Bronchial epithelial cell (primary cell): ENCODE results near the gene HOGA1. TPM values are rescaled to one million over a fixed set of nuclear protein-coding genes. Genes with fewer than 3 reads are reported as not detected.

Experiments used
- DNase-seq: peaks from one replicate; pipeline ENCODE4 v3.0.0-alpha.2; 2010; ENCODE audit warnings: low read depth
- FAIRE-seq: peaks from 2 replicates; lab custom pipeline; 2011; peaks lifted over from hg19 to GRCh38; lab: Jason Lieb, UNC
- H3K27me3 ChIP-seq: 2 replicates; pipeline ENCODE4 v1.5.1; 2011; ENCODE audit warnings: low read length; ENCODE audit not compliant: control insufficient read depth, insufficient read depth
- H3K36me3 ChIP-seq: 2 replicates; pipeline ENCODE4 v1.5.1; 2011; ENCODE audit warnings: low read length; ENCODE audit not compliant: control insufficient read depth, insufficient read depth
- H3K4me3 ChIP-seq: 2 replicates; pipeline ENCODE4 v1.5.1; 2011; ENCODE audit warnings: mild to moderate bottlenecking, low read depth, low read length, control low read depth
- total RNA-seq: library from RNA; depleted of rRNA; stranded (reverse); fragments of >200 nt; gene quantifications from 2 replicates; pipeline ENCODE4 v1.2.1, GENCODE V29; 2014
- TF ChIP-seq, protein P1 (sequence below): IDR thresholded peaks from 2 replicates; pipeline ENCODE4 v1.5.1; 2011; ENCODE audit warnings: mild to moderate bottlenecking, moderate library complexity, low read length, control low read depth, inconsistent platforms; ENCODE audit not compliant: insufficient read depth, severe bottlenecking

The HOGA1 gene
- total RNA-seq, 1 donor from 2014 or later = 0.26 TPM

DNA sequence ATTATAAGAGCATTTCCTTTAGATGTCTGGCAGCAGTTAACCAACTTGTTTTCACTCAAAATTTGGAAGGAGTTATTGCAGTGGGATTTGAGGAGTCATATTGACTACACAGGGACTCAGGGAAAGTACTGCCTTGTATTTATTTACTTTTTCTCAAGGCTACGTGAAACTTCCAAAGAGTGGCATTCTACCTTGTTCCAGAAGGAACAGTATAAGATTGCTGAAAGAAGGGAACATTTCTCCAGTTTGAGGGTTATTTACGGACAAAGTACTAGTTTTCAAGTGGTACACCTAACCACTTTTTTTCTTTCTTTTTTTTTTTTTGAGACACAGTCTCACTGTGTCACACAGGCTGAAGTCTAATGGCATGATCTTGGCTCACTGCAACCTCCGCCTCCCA lies 44.0 kb downstream of the HOGA1 start:
- Histone ChIP-seq H3K27me3 (no peaks in the 10 kb centered on the region), H3K36me3 (no peaks in the 10 kb centered on the region), H3K4me3 (no peak overlapping the region)
- FAIRE-seq (no peak), DNase-seq (no peak)
- TF ChIP-seq, protein P1, sequence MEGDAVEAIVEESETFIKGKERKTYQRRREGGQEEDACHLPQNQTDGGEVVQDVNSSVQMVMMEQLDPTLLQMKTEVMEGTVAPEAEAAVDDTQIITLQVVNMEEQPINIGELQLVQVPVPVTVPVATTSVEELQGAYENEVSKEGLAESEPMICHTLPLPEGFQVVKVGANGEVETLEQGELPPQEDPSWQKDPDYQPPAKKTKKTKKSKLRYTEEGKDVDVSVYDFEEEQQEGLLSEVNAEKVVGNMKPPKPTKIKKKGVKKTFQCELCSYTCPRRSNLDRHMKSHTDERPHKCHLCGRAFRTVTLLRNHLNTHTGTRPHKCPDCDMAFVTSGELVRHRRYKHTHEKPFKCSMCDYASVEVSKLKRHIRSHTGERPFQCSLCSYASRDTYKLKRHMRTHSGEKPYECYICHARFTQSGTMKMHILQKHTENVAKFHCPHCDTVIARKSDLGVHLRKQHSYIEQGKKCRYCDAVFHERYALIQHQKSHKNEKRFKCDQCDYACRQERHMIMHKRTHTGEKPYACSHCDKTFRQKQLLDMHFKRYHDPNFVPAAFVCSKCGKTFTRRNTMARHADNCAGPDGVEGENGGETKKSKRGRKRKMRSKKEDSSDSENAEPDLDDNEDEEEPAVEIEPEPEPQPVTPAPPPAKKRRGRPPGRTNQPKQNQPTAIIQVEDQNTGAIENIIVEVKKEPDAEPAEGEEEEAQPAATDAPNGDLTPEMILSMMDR = no peak

DNA sequence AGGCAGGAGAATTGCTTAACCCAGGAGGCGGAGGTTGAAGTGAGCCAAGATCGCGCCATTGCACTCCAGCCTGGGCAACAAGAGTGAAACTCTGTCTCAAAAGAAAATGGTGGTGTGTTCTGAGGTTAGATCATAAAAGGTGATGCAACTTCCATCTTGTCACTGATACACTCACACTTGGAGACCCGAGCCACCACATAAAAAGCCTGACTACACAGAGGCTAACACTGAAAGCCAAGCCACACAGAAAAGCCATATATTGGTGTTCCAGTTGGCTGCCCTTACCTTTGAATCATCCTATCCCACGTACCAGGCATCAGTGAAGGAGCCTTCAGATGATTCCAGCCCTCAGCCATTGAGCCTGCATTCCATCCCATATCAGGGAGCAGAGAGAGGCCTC lies 45.1 kb downstream of the HOGA1 start:
- no peaks in the 10 kb centered on the region for H3K27me3 ChIP-seq
- TF ChIP-seq, protein P1 = no peak
- FAIRE-seq = no peak
- H3K4me3 ChIP-seq = no peak overlapping the region
- DNase-seq = no peak
- no peaks in the 10 kb centered on the region for H3K36me3 ChIP-seq

DNA sequence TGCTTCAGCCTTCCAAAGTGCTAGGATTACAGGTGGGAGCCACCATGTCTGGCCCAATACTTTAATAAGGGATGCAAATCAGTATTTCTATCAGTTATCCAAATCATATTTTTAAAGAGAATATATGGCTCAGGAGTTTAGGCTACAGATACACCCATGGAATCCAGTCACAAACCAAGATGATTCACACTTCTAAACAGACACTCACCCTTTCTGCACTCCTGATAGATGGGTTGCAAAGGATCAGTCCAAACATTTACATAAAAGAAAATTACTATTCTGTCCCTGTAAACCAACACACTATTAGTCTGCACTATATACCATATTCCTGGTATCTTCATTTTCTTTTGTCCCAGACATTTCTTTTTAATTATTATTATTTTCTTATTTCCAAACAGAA lies 46.9 kb downstream of the HOGA1 start:
- DNase-seq (no peak), FAIRE-seq (no peak)
- Histone ChIP-seq H3K4me3 (no peak overlapping the region), H3K27me3 (no peaks in the 10 kb centered on the region), H3K36me3 (no peaks in the 10 kb centered on the region)
- TF ChIP-seq, protein P1 = no peak

DNA sequence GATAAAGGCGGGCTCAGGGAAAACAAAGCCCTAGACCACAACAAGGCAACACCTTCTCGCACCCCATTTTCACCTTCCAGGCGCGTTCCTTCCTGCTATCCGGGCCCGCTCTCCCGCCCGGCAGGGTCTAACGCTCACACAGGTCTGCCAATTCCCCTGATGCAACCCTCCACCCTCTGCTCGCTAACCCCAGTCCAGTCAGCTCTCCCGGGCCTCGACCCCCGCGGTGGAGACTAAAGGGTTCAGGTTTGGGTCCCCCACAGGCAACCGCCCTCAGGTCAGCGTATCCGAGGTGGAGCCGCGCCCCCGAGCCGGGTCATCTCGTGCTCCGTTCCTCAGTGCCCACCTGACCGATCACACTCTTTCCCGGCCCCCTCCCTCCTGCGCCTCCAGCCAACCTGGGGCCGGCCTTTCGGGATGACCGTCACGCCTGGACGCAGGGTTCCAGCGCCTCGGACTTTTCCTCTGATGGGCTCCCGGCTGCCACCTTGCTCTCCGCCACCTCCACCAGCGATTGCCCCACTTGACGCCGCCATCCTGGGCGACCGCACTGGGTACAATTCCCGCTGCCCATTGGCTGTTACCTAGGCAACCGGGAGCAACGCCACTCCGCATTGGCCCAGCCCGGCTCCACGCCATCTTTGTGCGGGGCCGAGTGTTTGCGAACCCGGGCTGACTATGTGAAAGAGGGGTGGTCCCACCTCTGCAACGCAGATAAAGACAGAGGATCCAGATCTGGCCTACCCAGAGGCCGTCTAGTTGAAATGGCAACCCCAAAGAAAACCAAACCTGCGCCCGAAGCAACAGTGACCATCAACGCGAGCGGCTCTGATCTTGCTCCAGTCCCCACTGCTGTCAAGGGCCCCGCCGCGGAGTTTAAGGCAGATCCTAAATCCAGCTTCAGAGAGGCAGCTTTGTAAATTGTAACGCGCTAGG lies 49.0 kb downstream of the HOGA1 start, which contains the start of gene MORN4:
Gene MORN4, minus strand, starts transcription at position 552 of the 936 bp plus-strand sequence. CDS start 13,847 bp downstream, outside the sequence.
- Histone ChIP-seq H3K36me3 (no peaks in the 10 kb centered on the region), H3K4me3 (peak within 1 kb of the TSS; percentile 74), H3K27me3 (no peaks in the 10 kb centered on the region)
- TF ChIP-seq, protein P1 = no peak
- DNase-seq (peak; percentile 80), FAIRE-seq (no peak)

DNA sequence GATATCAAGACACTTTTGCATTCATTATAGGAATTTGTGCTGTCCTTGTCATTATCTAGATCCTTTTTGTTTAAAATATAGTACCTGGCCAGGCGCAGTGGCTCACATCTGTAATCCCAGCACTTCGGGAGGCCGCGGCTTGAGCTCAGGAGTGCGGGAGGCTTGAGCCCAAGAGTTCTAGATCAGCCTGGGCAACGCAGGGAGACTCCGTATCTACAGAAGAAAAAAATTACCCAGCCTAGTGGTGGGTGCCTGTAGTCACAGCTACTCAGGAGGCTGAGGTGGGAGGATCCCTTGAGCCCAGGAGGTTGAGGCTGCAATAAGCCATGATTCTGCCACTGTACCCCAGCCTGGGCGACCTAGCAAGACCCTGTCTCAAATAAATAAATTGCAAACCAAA lies 49.7 kb downstream of the HOGA1 start:
- FAIRE-seq (no peak), DNase-seq (no peak)
- H3K27me3 ChIP-seq = no peaks in the 10 kb centered on the region
- no peaks in the 10 kb centered on the region for H3K36me3 ChIP-seq
- H3K4me3 ChIP-seq = peak overlapping the region; percentile 74
- TF ChIP-seq, protein P1 = peak; percentile 30
